SK-N-SH treated with all-trans-retinoic acid at 6 μM for 48 hours (cell line): Measurements from ENCODE around the gene TCERG1.

Source experiments
- ATAC-seq: fragments of 200-7000 bp; cut with Tn5 transposase; 3 replicates; pipeline ENCODE4 v1.9.1; 2020; ENCODE audit warnings: mild to moderate bottlenecking, moderate library complexity
- BACH2 ChIP-seq: fragments of 250-450 bp; sonication (Bioruptor Pico); IDR thresholded peaks from 2 replicates; pipeline ENCODE4 v1.9.0; 2021; ENCODE audit warnings: mild to moderate bottlenecking, borderline replicate concordance
- CREB5 ChIP-seq: fragments of 250-450 bp; sonication (Bioruptor Pico); IDR thresholded peaks from 2 replicates; pipeline ENCODE4 v1.5.1; 2020; ENCODE audit warnings: low read depth, mild to moderate bottlenecking, moderate library complexity
- ESRRG ChIP-seq: fragments of 250-450 bp; sonication (Bioruptor Pico); IDR thresholded peaks from 2 replicates; pipeline ENCODE4 v1.6.1; 2021; ENCODE audit warnings: mild to moderate bottlenecking
- GLIS3 ChIP-seq: fragments of 250-450 bp; sonication (Bioruptor Pico); IDR thresholded peaks from 2 replicates; pipeline ENCODE4 v1.5.0; 2020; ENCODE audit warnings: mild to moderate bottlenecking, moderate library complexity
- ISL1 ChIP-seq: fragments of 250-450 bp; sonication (Bioruptor Pico); IDR thresholded peaks from 2 replicates; pipeline ENCODE4 v2.1.2; 2022; ENCODE audit warnings: mild to moderate bottlenecking, moderate library complexity
- PATZ1 ChIP-seq: fragments of 250-450 bp; sonication (Bioruptor Pico); IDR thresholded peaks from 2 replicates; pipeline ENCODE4 v1.8.0; 2020; ENCODE audit warnings: mild to moderate bottlenecking, moderate library complexity, borderline replicate concordance
- POU6F1 ChIP-seq: fragments of 250-450 bp; sonication (Bioruptor Pico); IDR thresholded peaks from 2 replicates; pipeline ENCODE4 v1.8.0; 2021; ENCODE audit warnings: low read depth, mild to moderate bottlenecking, moderate library complexity, borderline replicate concordance
- PPARA ChIP-seq: fragments of 250-450 bp; sonication (Bioruptor Pico); IDR thresholded peaks from 2 replicates; pipeline ENCODE4 v1.5.0; 2020; ENCODE audit warnings: mild to moderate bottlenecking, borderline replicate concordance
- RARB ChIP-seq: fragments of 250-450 bp; sonication (Bioruptor Pico); IDR thresholded peaks from 2 replicates; pipeline ENCODE4 v1.8.0; 2021; ENCODE audit warnings: mild to moderate bottlenecking, moderate library complexity
- SNAI2 ChIP-seq: fragments of 250-450 bp; sonication (Bioruptor Pico); IDR thresholded peaks from 2 replicates; pipeline ENCODE4 v1.5.0; 2020; ENCODE audit warnings: mild to moderate bottlenecking, moderate library complexity
- TCF4 ChIP-seq: fragments of 250-450 bp; sonication (Bioruptor Pico); IDR thresholded peaks from 2 replicates; pipeline ENCODE4 v1.8.0; 2021; ENCODE audit warnings: mild to moderate bottlenecking, moderate library complexity, borderline replicate concordance
- TSHZ2 ChIP-seq: fragments of 250-450 bp; sonication (Bioruptor Pico); IDR thresholded peaks from 2 replicates; pipeline ENCODE4 v1.5.0; 2020; ENCODE audit warnings: mild to moderate bottlenecking, moderate library complexity
- ZFP3 ChIP-seq: fragments of 250-450 bp; sonication (Bioruptor Pico); IDR thresholded peaks from 2 replicates; pipeline ENCODE4 v1.5.0; 2020; ENCODE audit warnings: mild to moderate bottlenecking, moderate library complexity
- ZFP30 ChIP-seq: fragments of 450-650 bp; formaldehyde crosslinking; IDR thresholded peaks from 2 replicates; pipeline ENCODE4 v1.5.0; 2022; ENCODE audit warnings: mild to moderate bottlenecking, moderate library complexity
- ZNF70 ChIP-seq: fragments of 450-650 bp; formaldehyde crosslinking; IDR thresholded peaks from 2 replicates; pipeline ENCODE4 v1.5.0; 2020; ENCODE audit warnings: mild to moderate bottlenecking, moderate library complexity
- ZNF8 ChIP-seq: fragments of 450-650 bp; formaldehyde crosslinking; IDR thresholded peaks from 2 replicates; pipeline ENCODE4 v1.5.0; 2020; ENCODE audit warnings: mild to moderate bottlenecking, moderate library complexity
- TF ChIP-seq, protein P1 (sequence below): fragments of 250-450 bp; sonication (Bioruptor Pico); IDR thresholded peaks from 2 replicates; pipeline ENCODE4 v1.5.1; 2021; ENCODE audit warnings: mild to moderate bottlenecking, moderate library complexity

Gene TCERG1

GRCh38 chr5:146409054-146409671 lies 38.0 kb upstream of the TCERG1 start:
- no peak for TF ChIP-seq ZNF8 (CRISPR knock-in tag)
- TF ChIP-seq PATZ1: no peak
- no peak for TF ChIP-seq TSHZ2 (CRISPR knock-in tag)
- no peak for TF ChIP-seq ESRRG (CRISPR knock-in tag)
- TF ChIP-seq CREB5 (CRISPR knock-in tag): no peak
- no peak for TF ChIP-seq ZNF70 (CRISPR knock-in tag)
- TF ChIP-seq TCF4 (CRISPR knock-in tag): no peak
- TF ChIP-seq SNAI2 (CRISPR knock-in tag): no peak
- no peak for TF ChIP-seq POU6F1 (CRISPR knock-in tag)
- no peak for TF ChIP-seq GLIS3
- no peak for TF ChIP-seq ZFP3 (CRISPR knock-in tag)
- no peak for TF ChIP-seq ISL1 (CRISPR knock-in tag)
- TF ChIP-seq ZFP30 (CRISPR knock-in tag): no peak
- TF ChIP-seq BACH2: no peak
- TF ChIP-seq, protein P1, sequence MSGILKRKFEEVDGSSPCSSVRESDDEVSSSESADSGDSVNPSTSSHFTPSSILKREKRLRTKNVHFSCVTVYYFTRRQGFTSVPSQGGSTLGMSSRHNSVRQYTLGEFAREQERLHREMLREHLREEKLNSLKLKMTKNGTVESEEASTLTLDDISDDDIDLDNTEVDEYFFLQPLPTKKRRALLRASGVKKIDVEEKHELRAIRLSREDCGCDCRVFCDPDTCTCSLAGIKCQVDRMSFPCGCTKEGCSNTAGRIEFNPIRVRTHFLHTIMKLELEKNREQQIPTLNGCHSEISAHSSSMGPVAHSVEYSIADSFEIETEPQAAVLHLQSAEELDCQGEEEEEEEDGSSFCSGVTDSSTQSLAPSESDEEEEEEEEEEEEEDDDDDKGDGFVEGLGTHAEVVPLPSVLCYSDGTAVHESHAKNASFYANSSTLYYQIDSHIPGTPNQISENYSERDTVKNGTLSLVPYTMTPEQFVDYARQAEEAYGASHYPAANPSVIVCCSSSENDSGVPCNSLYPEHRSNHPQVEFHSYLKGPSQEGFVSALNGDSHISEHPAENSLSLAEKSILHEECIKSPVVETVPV (CRISPR knock-in tag): no peak
- TF ChIP-seq PPARA (CRISPR knock-in tag): no peak
- no peak for TF ChIP-seq RARB (CRISPR knock-in tag)
- ATAC-seq: no peak

- no peak for ATAC-seq
- TF ChIP-seq PATZ1 (no peak), ESRRG (CRISPR knock-in tag) (no peak), TSHZ2 (CRISPR knock-in tag) (no peak), ZNF70 (CRISPR knock-in tag) (no peak), TCF4 (CRISPR knock-in tag) (no peak)
Observed at GRCh38 chr5:146410272-146410671, 36.9 kb upstream of the TCERG1 start.
